Activated CD4-positive, CD25-positive, alpha-beta regulatory T cell treated with anti-CD3 and anti-CD28 coated beads, Interleukin-2, amount 50 U/mL, for 16 hours (primary cell): Measurements from ENCODE around the gene D2HGDH.
"Not testable (repeated sequence)": the region's sequence is repeated elsewhere in the genome, so short reads cannot be mapped to it uniquely, and the experiment has no call there.

Experiments used
- DNase-seq: peaks from one replicate; pipeline ENCODE4 v3.0.0-alpha.2; 2020; ENCODE audit warnings: low read depth, low spot score

D2HGDH gene

GRCh38 chr2:241724975-241725870, 9.2 kb upstream of the D2HGDH start:
- no peak for DNase-seq

GRCh38 chr2:241726459-241726858, 8.0 kb upstream of the D2HGDH start:
- DNase-seq, result no peak

GRCh38 chr2:241728000-241728399, 6.4 kb upstream of the D2HGDH start:
- DNase-seq, result no peak

- DNase-seq, result no peak
These were observed 5.8 kb upstream of the D2HGDH start for GRCh38 chr2:241728627-241729026.

- DNase-seq, result no peak
These were observed 4.6 kb upstream of the D2HGDH start for GRCh38 chr2:241729868-241730267.

GRCh38 chr2:241730671-241731293, 3.6 kb upstream of the D2HGDH start:
- DNase-seq, result no peak

GRCh38 chr2:241732513-241733186, 1.8 kb upstream of the D2HGDH start:
- DNase-seq, result not testable (repeated sequence)

- no peak for DNase-seq
These were observed 831 bp upstream of the D2HGDH start for GRCh38 chr2:241733391-241734207.

GRCh38 chr2:241734208-241734466, 293 bp upstream of the D2HGDH start:
- no peak for DNase-seq

GRCh38 chr2:241736111-241736510, 1.7 kb downstream of the D2HGDH start:
- no peak for DNase-seq

- DNase-seq, result no peak
These were observed 3.7 kb downstream of the D2HGDH start for GRCh38 chr2:241738040-241738686.

GRCh38 chr2:241739177-241739576, 4.7 kb downstream of the D2HGDH start:
- no peak for DNase-seq

- DNase-seq, result no peak
These were observed 5.2 kb downstream of the D2HGDH start for GRCh38 chr2:241739651-241740050.

GRCh38 chr2:241741016-241741415, 6.6 kb downstream of the D2HGDH start:
- DNase-seq, result no peak

GRCh38 chr2:241742320-241742939, 8.0 kb downstream of the D2HGDH start:
- DNase-seq, result no peak

- not testable (repeated sequence) for DNase-seq
These were observed 8.6 kb downstream of the D2HGDH start for GRCh38 chr2:241743008-241743407.

GRCh38 chr2:241743620-241744019, 9.2 kb downstream of the D2HGDH start:
- no peak for DNase-seq

- no peak for DNase-seq
These were observed 9.8 kb downstream of the D2HGDH start for GRCh38 chr2:241744028-241744754.

GRCh38 chr2:241745276-241745675, 10.8 kb downstream of the D2HGDH start:
- no peak for DNase-seq

GRCh38 chr2:241746084-241746483, 11.7 kb downstream of the D2HGDH start:
- no peak for DNase-seq
